Erythroblast (primary cell): Measurements from ENCODE around the gene CETP.

ENCODE experiments used
- GATA1 ChIP-seq: IDR thresholded peaks from 2 replicates; pipeline ENCODE4 v1.6.1; 2011; ENCODE audit warnings: low read depth, mild to moderate bottlenecking, control low read depth, low read length, moderate library complexity
- POLR2A ChIP-seq: IDR thresholded peaks from 2 replicates; pipeline ENCODE4 v1.6.1; 2011; ENCODE audit warnings: mild to moderate bottlenecking, low read length

DNA sequence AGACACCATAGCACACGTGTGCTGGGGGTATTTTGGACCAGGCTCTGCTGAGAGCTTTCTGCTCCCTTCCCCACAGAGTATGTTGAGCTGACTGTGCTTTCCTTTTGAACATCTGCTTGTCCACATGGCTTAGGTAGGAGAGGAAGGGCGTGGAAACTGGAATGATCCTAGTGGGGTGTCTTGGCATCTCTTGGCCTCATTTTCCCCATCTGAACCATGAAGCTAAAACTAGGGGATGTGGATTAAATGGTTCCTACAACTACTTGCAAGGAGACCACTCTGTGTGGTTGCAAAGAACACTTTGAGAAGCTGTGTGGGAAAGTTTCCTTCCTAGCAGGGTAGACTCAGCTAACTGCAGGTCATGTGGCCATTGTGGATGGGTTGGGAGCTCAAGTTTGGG is 20.9 kb downstream of the CETP start:
- TF ChIP-seq POLR2A (no peak), GATA1 (no peak)
